HEK293 (cell line): ENCODE results near the gene CMAS.

Experiments
- CTCF ChIA-PET: fragments of 350-600 bp; formaldehyde crosslinking; extraction: SDS; loops from one replicate; lab custom pipeline; 2021; ENCODE audit warnings: antibody characterized with exemption; lab: Yijun Ruan, JAX
- POLR2A ChIA-PET: fragments of 300-600 bp; formaldehyde crosslinking; extraction: SDS; loops from one replicate; lab custom pipeline; 2020; ENCODE audit warnings: antibody characterized with exemption, inconsistent platforms; lab: Yijun Ruan, JAX
- H3K27ac ChIP-seq: fragments of 200-500 bp; sonication (Bioruptor generic); 2 replicates; pipeline ENCODE4 v1.5.1; 2014; ENCODE audit warnings: low read depth, low read length, control low read depth, inconsistent platforms; ENCODE audit errors: extremely low read depth
- H3K36me3 ChIP-seq, 2 experiments: fragments of 200-500 bp in 1 of 2; sonication (Bioruptor generic) in 1 of 2; 1 replicate in 1 of 2; 2 replicates in 1 of 2; pipeline ENCODE4 v1.5.1; 2014 to 2017; ENCODE audit warnings: inconsistent platforms in 2 of 2, low read length in 2 of 2; ENCODE audit not compliant: control insufficient read depth in 2 of 2, insufficient read depth in 1 of 2
- H3K4me1 ChIP-seq: fragments of 200-500 bp; sonication (Bioruptor generic); 2 replicates; pipeline ENCODE4 v1.5.1; 2014; ENCODE audit warnings: mild to moderate bottlenecking, low read length, inconsistent platforms; ENCODE audit not compliant: control insufficient read depth, insufficient read depth
- H3K4me3 ChIP-seq: 2 replicates; pipeline ENCODE4 v1.5.1; 2011; ENCODE audit warnings: low read depth, mild to moderate bottlenecking, control low read depth, low read length, moderate library complexity
- H3K9me3 ChIP-seq: fragments of 200-500 bp; sonication (Bioruptor generic); 2 replicates; pipeline ENCODE4 v1.5.1; 2014; ENCODE audit warnings: low read depth, low read length, inconsistent platforms; ENCODE audit not compliant: control insufficient read depth, insufficient read depth
- OSR2 ChIP-seq: fragments of 450-650 bp; formaldehyde crosslinking; IDR thresholded peaks from 2 replicates; pipeline ENCODE4 v1.5.1; 2016; ENCODE audit warnings: missing biosample characterization, missing genetic modification characterization
- OVOL3 ChIP-seq: fragments of 450-650 bp; formaldehyde crosslinking; IDR thresholded peaks from 2 replicates; pipeline ENCODE4 v1.5.1; 2016; ENCODE audit warnings: missing biosample characterization, missing genetic modification characterization
- REPIN1 ChIP-seq: fragments of 450-650 bp; formaldehyde crosslinking; IDR thresholded peaks from 2 replicates; pipeline ENCODE4 v1.5.1; 2017; ENCODE audit warnings: missing biosample characterization, missing genetic modification characterization, low read depth
- SP7 ChIP-seq: fragments of 450-650 bp; formaldehyde crosslinking; IDR thresholded peaks from 2 replicates; pipeline ENCODE4 v1.5.1; 2016; ENCODE audit warnings: missing biosample characterization, missing genetic modification characterization
- ZBTB7A ChIP-seq: fragments of 450-650 bp; formaldehyde crosslinking; IDR thresholded peaks from 2 replicates; pipeline ENCODE4 v1.5.1; 2016; ENCODE audit warnings: low read depth, missing biosample characterization, missing genetic modification characterization
- ZNF324 ChIP-seq: fragments of 450-650 bp; formaldehyde crosslinking; IDR thresholded peaks from 2 replicates; pipeline ENCODE4 v1.5.1; 2016; ENCODE audit warnings: missing biosample characterization, missing genetic modification characterization
- ZNF341 ChIP-seq: fragments of 450-650 bp; formaldehyde crosslinking; IDR thresholded peaks from 2 replicates; pipeline ENCODE4; 2016; ENCODE audit warnings: low read depth, missing biosample characterization, missing genetic modification characterization
- ZNF350 ChIP-seq: fragments of 450-650 bp; formaldehyde crosslinking; IDR thresholded peaks from 2 replicates; pipeline ENCODE4 v1.5.0; 2017; ENCODE audit warnings: missing biosample characterization, mild to moderate bottlenecking, missing genetic modification characterization
- ZNF510 ChIP-seq: fragments of 450-650 bp; formaldehyde crosslinking; IDR thresholded peaks from 2 replicates; pipeline ENCODE4 v1.5.1; 2018; ENCODE audit warnings: mild to moderate bottlenecking, missing genetic modification characterization, missing biosample characterization; ENCODE audit not compliant: insufficient replicate concordance
- ZNF561 ChIP-seq: fragments of 450-650 bp; IDR thresholded peaks from 2 replicates; pipeline ENCODE4 v1.5.1; 2018; ENCODE audit warnings: missing biosample characterization, missing genetic modification characterization, borderline replicate concordance
- ZNF571 ChIP-seq: fragments of 450-650 bp; formaldehyde crosslinking; IDR thresholded peaks from 2 replicates; pipeline ENCODE4 v1.5.0; 2017; ENCODE audit warnings: missing biosample characterization, missing genetic modification characterization
- ZNF600 ChIP-seq: fragments of 450-650 bp; formaldehyde crosslinking; IDR thresholded peaks from 2 replicates; pipeline ENCODE4 v1.5.1; 2016; ENCODE audit warnings: missing biosample characterization, missing genetic modification characterization
- ZNF791 ChIP-seq: fragments of 450-650 bp; formaldehyde crosslinking; IDR thresholded peaks from 2 replicates; pipeline ENCODE4 v1.5.1; 2016; ENCODE audit warnings: missing biosample characterization, missing genetic modification characterization
- ZNF843 ChIP-seq: fragments of 450-650 bp; formaldehyde crosslinking; IDR thresholded peaks from 2 replicates; pipeline ENCODE4 v1.5.1; 2016; ENCODE audit warnings: missing biosample characterization, missing genetic modification characterization
- TF ChIP-seq, protein P1 (sequence below): fragments of 450-650 bp; IDR thresholded peaks from 2 replicates; pipeline ENCODE4 v1.5.1; 2018; ENCODE audit warnings: missing biosample characterization, missing genetic modification characterization
- TF ChIP-seq, protein P2 (sequence below): fragments of 450-650 bp; formaldehyde crosslinking; IDR thresholded peaks from 2 replicates; pipeline ENCODE4 v1.5.1; 2016; ENCODE audit warnings: missing biosample characterization, missing genetic modification characterization
- TF ChIP-seq, protein P3 (sequence below): fragments of 450-650 bp; formaldehyde crosslinking; IDR thresholded peaks from 2 replicates; pipeline ENCODE4 v1.5.0; 2017; ENCODE audit warnings: missing biosample characterization, missing genetic modification characterization, borderline replicate concordance
- TF ChIP-seq, protein P4 (sequence below): sonication (generic); formaldehyde crosslinking; IDR thresholded peaks from 2 replicates; pipeline ENCODE4 v1.8.1; 2022; ENCODE audit warnings: mild to moderate bottlenecking, moderate library complexity, missing genetic modification reagents
- TF ChIP-seq, protein P5 (sequence below): fragments of 450-650 bp; formaldehyde crosslinking; IDR thresholded peaks from 2 replicates; pipeline ENCODE4 v1.5.1; 2016; ENCODE audit warnings: missing biosample characterization, missing genetic modification characterization
- TF ChIP-seq, protein P6 (sequence below): fragments of 450-650 bp; formaldehyde crosslinking; IDR thresholded peaks from 2 replicates; pipeline ENCODE4 v1.5.1; 2016; ENCODE audit warnings: missing biosample characterization, missing genetic modification characterization

The CMAS gene

DNA sequence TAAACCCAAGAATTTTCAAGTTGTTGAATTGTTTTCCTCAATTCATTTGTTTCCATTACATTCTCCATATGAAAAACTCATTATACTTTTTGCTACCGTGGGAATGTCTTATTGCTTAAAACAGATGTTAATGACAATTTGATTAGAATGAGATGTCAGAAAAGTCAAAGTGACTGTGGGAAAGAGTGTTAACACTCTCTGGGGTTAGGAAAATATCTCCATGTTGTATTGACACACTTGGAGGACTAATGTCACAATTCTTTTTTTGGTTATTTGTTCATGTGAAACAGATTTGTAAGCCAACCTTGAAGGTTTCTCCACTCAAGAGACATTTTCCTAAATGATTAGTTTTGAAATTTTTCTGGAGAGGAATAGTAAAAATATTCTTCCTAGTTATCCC, 47.2 kb upstream of the CMAS start (continued):
- TF ChIP-seq ZNF791 (tag by site-specific recombination), result no peak
- no peak for TF ChIP-seq SP7 (tag by site-specific recombination)
- TF ChIP-seq, all 188 proteins: peak for 0

DNA sequence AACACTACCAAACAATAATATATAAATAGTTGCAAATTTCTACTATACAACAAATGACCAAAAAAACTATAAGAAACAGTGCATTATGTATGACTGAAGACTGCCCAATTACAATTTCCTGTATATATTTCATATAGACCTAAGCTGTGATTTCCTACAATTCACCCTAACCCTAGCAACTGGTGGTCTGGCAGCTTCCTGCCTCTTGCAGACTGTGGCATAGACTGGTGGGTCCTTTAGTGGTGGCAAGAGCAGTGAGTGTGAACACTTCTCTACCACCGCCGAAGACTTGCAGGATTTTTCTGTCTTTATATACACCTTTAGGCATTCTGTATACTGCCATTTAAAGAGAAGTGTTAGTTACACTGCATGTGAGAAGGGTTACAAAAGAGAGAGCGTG, 43.6 kb upstream of the CMAS start:
- Histone ChIP-seq H3K9me3 (no peaks in the 10 kb centered on the region), H3K4me1 (no peaks in the 10 kb centered on the region), H3K36me3 (no peaks in the 10 kb centered on the region), H3K4me3 (no peak overlapping the region), H3K27ac (no peak overlapping the region)
- POLR2A ChIA-PET, result no interaction called here
- TF ChIP-seq ZNF561, result no peak
- no peak for TF ChIP-seq ZNF571
- TF ChIP-seq ZNF600 (tag by site-specific recombination), result no peak
- TF ChIP-seq, protein P1, sequence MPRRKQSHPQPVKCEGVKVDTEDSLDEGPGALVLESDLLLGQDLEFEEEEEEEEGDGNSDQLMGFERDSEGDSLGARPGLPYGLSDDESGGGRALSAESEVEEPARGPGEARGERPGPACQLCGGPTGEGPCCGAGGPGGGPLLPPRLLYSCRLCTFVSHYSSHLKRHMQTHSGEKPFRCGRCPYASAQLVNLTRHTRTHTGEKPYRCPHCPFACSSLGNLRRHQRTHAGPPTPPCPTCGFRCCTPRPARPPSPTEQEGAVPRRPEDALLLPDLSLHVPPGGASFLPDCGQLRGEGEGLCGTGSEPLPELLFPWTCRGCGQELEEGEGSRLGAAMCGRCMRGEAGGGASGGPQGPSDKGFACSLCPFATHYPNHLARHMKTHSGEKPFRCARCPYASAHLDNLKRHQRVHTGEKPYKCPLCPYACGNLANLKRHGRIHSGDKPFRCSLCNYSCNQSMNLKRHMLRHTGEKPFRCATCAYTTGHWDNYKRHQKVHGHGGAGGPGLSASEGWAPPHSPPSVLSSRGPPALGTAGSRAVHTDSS (tag by site-specific recombination), result no peak
- no peak for TF ChIP-seq REPIN1 (tag by site-specific recombination)
- TF ChIP-seq, protein P2, sequence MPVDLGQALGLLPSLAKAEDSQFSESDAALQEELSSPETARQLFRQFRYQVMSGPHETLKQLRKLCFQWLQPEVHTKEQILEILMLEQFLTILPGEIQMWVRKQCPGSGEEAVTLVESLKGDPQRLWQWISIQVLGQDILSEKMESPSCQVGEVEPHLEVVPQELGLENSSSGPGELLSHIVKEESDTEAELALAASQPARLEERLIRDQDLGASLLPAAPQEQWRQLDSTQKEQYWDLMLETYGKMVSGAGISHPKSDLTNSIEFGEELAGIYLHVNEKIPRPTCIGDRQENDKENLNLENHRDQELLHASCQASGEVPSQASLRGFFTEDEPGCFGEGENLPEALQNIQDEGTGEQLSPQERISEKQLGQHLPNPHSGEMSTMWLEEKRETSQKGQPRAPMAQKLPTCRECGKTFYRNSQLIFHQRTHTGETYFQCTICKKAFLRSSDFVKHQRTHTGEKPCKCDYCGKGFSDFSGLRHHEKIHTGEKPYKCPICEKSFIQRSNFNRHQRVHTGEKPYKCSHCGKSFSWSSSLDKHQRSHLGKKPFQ (tag by site-specific recombination), result no peak
- no peak for TF ChIP-seq ZNF341 (tag by site-specific recombination)
- no peak for TF ChIP-seq ZBTB7A (tag by site-specific recombination)
- no peak for TF ChIP-seq ZNF324 (tag by site-specific recombination)
- TF ChIP-seq, protein P3, sequence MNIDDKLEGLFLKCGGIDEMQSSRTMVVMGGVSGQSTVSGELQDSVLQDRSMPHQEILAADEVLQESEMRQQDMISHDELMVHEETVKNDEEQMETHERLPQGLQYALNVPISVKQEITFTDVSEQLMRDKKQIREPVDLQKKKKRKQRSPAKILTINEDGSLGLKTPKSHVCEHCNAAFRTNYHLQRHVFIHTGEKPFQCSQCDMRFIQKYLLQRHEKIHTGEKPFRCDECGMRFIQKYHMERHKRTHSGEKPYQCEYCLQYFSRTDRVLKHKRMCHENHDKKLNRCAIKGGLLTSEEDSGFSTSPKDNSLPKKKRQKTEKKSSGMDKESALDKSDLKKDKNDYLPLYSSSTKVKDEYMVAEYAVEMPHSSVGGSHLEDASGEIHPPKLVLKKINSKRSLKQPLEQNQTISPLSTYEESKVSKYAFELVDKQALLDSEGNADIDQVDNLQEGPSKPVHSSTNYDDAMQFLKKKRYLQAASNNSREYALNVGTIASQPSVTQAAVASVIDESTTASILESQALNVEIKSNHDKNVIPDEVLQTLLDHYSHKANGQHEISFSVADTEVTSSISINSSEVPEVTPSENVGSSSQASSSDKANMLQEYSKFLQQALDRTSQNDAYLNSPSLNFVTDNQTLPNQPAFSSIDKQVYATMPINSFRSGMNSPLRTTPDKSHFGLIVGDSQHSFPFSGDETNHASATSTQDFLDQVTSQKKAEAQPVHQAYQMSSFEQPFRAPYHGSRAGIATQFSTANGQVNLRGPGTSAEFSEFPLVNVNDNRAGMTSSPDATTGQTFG (tag by site-specific recombination), result no peak
- TF ChIP-seq OVOL3 (tag by site-specific recombination), result no peak
- TF ChIP-seq, protein P4, sequence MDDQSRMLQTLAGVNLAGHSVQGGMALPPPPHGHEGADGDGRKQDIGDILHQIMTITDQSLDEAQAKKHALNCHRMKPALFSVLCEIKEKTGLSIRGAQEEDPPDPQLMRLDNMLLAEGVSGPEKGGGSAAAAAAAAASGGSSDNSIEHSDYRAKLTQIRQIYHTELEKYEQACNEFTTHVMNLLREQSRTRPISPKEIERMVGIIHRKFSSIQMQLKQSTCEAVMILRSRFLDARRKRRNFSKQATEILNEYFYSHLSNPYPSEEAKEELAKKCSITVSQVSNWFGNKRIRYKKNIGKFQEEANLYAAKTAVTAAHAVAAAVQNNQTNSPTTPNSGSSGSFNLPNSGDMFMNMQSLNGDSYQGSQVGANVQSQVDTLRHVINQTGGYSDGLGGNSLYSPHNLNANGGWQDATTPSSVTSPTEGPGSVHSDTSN (CRISPR knock-in tag), result no peak
- no peak for TF ChIP-seq ZNF843 (tag by site-specific recombination)
- TF ChIP-seq, protein P5, sequence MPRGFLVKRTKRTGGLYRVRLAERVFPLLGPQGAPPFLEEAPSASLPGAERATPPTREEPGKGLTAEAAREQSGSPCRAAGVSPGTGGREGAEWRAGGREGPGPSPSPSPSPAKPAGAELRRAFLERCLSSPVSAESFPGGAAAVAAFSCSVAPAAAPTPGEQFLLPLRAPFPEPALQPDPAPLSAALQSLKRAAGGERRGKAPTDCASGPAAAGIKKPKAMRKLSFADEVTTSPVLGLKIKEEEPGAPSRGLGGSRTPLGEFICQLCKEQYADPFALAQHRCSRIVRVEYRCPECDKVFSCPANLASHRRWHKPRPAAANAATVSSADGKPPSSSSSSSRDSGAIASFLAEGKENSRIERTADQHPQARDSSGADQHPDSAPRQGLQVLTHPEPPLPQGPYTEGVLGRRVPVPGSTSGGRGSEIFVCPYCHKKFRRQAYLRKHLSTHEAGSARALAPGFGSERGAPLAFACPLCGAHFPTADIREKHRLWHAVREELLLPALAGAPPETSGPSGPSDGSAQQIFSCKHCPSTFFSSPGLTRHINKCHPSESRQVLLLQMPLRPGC (tag by site-specific recombination), result no peak
- TF ChIP-seq ZNF350 (tag by site-specific recombination), result no peak
- no peak for TF ChIP-seq ZNF510
- TF ChIP-seq, protein P6, sequence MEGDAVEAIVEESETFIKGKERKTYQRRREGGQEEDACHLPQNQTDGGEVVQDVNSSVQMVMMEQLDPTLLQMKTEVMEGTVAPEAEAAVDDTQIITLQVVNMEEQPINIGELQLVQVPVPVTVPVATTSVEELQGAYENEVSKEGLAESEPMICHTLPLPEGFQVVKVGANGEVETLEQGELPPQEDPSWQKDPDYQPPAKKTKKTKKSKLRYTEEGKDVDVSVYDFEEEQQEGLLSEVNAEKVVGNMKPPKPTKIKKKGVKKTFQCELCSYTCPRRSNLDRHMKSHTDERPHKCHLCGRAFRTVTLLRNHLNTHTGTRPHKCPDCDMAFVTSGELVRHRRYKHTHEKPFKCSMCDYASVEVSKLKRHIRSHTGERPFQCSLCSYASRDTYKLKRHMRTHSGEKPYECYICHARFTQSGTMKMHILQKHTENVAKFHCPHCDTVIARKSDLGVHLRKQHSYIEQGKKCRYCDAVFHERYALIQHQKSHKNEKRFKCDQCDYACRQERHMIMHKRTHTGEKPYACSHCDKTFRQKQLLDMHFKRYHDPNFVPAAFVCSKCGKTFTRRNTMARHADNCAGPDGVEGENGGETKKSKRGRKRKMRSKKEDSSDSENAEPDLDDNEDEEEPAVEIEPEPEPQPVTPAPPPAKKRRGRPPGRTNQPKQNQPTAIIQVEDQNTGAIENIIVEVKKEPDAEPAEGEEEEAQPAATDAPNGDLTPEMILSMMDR (tag by site-specific recombination), result no peak
- no peak for TF ChIP-seq OSR2 (tag by site-specific recombination)
- no peak for TF ChIP-seq SP7 (tag by site-specific recombination)
- CTCF ChIA-PET, result interaction anchor here (0.6 to 1.2 kb wide), 2 partner anchors 13 to 96 kb away, joined by 3 read pairs; no protein-coding TSS in a partner anchor
